ENCODE results near the gene BMPR1B. TPM values are rescaled to one million over a fixed set of nuclear protein-coding genes. Genes with fewer than 3 reads are reported as not detected.

The BMPR1B gene
- total RNA-seq, 1 experiment from 2014 or later, result 0.42 TPM

- H3K27me3 ChIP-seq (ENCODE audit: control insufficient read depth, insufficient read depth, low read length), result no peaks in the 10 kb centered on the region
- H3K36me3 ChIP-seq (replicated peaks; ENCODE audit: control insufficient read depth, insufficient read depth, low read length), result no peaks in the 10 kb centered on the region
- no peak overlapping the region for H3K4me3 ChIP-seq (ENCODE audit: insufficient read depth, low read depth, low read length)
- no peak for DNase-seq
Observed at GRCh38 chr4:94743838-94744237, 13.9 kb upstream of the BMPR1B start.

DNA sequence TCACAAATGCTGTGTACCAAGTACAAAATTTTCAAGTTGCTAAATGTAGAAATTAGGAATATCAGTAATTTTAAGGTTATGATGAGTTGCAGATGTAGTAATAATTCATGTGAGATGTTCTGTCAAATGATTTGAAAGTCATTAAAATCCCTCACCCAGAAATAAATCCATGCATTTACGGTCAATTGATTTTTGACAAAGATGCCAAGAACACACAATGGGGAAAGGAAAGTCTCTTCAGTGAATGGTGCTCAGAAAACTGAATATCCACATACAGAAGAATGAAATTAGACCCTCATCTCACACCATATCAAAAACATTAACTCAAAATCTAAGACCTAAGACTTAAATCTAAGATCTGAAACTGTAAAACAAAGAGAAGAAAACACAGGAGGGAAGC, 12.9 kb upstream of the BMPR1B start:
- H3K27me3 ChIP-seq (ENCODE audit: control insufficient read depth, insufficient read depth, low read length), result no peaks in the 10 kb centered on the region
- no peak for DNase-seq
- H3K36me3 ChIP-seq (replicated peaks; ENCODE audit: control insufficient read depth, insufficient read depth, low read length), result no peaks in the 10 kb centered on the region
- H3K4me3 ChIP-seq (ENCODE audit: insufficient read depth, low read depth, low read length), result no peak overlapping the region

DNA sequence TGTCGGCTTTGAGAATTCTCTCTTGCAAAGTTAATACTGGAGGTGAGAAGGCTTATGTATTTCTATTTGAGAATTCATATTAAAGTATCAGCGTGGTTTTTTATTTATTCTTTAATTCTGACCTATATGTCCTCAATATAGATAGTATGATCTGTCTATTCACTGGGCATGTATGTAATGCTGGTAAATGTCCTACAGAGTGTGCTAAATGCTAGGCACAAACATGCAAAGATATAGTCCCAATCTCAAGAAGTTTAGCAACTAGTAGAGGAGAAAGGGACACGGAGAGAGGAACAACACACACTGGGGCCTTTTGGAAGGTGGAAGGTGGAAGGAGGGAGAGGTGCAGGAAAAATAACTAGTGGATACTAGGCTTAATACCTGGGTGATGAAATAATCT, 11.0 kb upstream of the BMPR1B start:
- H3K4me3 ChIP-seq (ENCODE audit: insufficient read depth, low read depth, low read length), result no peak overlapping the region
- H3K27me3 ChIP-seq (ENCODE audit: control insufficient read depth, insufficient read depth, low read length), result no peaks in the 10 kb centered on the region
- H3K36me3 ChIP-seq (replicated peaks; ENCODE audit: control insufficient read depth, insufficient read depth, low read length), result no peaks in the 10 kb centered on the region
- DNase-seq, result no peak

DNA sequence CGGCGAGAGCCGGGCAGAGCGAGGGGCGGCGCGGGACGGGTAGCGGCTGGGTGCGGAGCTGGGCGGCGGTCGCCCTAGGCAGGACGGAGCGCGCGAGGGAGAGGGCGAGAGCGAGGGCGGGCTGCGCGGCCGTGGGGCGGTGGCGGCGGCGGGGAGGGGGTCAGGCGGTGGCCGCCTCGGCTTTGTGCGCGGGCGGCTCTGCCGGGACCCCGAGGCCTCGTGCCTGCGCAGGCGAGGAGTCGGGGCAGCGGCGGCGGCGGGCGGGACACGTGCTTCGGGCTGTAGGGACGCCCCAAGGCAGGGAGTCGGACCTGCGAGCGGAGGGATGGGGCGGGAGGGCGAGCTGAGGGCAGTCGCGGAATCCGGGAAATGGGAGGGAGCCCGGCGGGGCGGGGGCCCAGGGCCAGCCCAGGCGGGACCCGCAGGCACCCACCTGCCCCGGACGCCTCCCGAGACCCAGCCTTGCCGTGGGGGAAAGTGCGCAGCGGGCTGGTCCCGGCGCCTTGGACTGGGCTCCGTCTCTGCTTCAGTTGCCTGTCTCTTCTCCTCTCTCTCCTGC, 465 bp downstream of the BMPR1B start:
- no peaks in the 10 kb centered on the region for H3K36me3 ChIP-seq (replicated peaks; ENCODE audit: control insufficient read depth, insufficient read depth, low read length)
- DNase-seq, result peak; percentile 85
- peak overlapping the region; percentile 68 for H3K4me3 ChIP-seq (ENCODE audit: insufficient read depth, low read depth, low read length)
- H3K27me3 ChIP-seq (ENCODE audit: control insufficient read depth, insufficient read depth, low read length), result peaks cover 44% of the 10 kb centered on the region

- Histone ChIP-seq H3K4me3 (ENCODE audit: insufficient read depth, low read depth, low read length) (peak overlapping the region; percentile 68), H3K36me3 (replicated peaks; ENCODE audit: control insufficient read depth, insufficient read depth, low read length) (no peaks in the 10 kb centered on the region), H3K27me3 (ENCODE audit: control insufficient read depth, insufficient read depth, low read length) (peaks cover 44% of the 10 kb centered on the region)
- peak; percentile 30 for DNase-seq
Observed at GRCh38 chr4:94758700-94759399, 1.1 kb downstream of the BMPR1B start.

DNA sequence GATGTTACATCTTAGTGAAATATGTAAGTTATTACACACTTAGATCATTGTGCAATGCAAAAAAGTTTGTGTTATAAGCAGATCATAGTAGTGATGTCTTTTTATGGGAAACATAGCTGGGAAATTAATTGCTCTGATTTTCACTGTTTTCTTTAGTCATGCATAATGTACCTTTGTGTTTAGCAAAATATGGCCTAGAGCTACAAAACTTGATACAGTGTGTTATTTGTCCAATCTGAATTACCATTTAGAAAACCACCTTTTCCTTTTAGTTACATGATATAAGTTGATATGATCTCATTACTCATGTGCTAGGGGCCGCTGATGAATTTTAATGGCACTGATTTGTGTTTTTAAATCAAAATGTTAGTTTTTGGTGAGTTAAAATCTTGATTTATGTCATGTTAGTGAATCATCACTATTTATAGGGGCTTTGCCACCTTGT, 2.0 kb downstream of the BMPR1B start:
- Histone ChIP-seq H3K36me3 (replicated peaks; ENCODE audit: control insufficient read depth, insufficient read depth, low read length) (no peaks in the 10 kb centered on the region), H3K27me3 (ENCODE audit: control insufficient read depth, insufficient read depth, low read length) (peaks cover 44% of the 10 kb centered on the region), H3K4me3 (ENCODE audit: insufficient read depth, low read depth, low read length) (no peak overlapping the region)
- DNase-seq, result no peak

- Histone ChIP-seq H3K4me3 (ENCODE audit: insufficient read depth, low read depth, low read length) (no peak overlapping the region), H3K27me3 (ENCODE audit: control insufficient read depth, insufficient read depth, low read length) (peaks cover 23% of the 10 kb centered on the region), H3K36me3 (replicated peaks; ENCODE audit: control insufficient read depth, insufficient read depth, low read length) (no peaks in the 10 kb centered on the region)
- no peak for DNase-seq
Observed at GRCh38 chr4:94762326-94762725, 4.6 kb downstream of the BMPR1B start.

DNA sequence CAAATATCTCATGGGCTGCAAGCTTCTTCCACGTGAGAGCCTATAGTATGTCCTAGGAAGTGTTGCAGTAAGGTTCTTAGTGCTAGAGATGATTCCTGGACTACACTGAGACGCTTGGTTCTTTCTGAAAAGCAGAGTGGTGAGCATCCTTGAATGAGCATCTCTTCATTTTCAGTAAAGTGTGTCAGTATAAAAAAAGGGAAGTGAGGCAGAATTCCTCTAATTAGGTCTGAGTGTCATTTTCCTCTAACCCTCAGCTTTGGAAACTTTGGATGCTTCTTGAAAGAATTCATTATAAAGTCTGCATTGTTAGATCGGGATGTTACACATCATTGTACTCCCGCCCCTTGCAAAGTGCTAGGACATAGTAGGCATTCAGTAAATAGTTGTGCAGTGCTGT, 5.2 kb downstream of the BMPR1B start:
- Histone ChIP-seq H3K27me3 (ENCODE audit: control insufficient read depth, insufficient read depth, low read length) (peaks cover 20% of the 10 kb centered on the region), H3K4me3 (ENCODE audit: insufficient read depth, low read depth, low read length) (no peak overlapping the region), H3K36me3 (replicated peaks; ENCODE audit: control insufficient read depth, insufficient read depth, low read length) (no peaks in the 10 kb centered on the region)
- no peak for DNase-seq

- Histone ChIP-seq H3K27me3 (ENCODE audit: control insufficient read depth, insufficient read depth, low read length) (peaks cover 17% of the 10 kb centered on the region), H3K4me3 (ENCODE audit: insufficient read depth, low read depth, low read length) (no peak overlapping the region), H3K36me3 (replicated peaks; ENCODE audit: control insufficient read depth, insufficient read depth, low read length) (no peaks in the 10 kb centered on the region)
- no peak for DNase-seq
Observed at GRCh38 chr4:94763500-94763899, 5.7 kb downstream of the BMPR1B start.

DNA sequence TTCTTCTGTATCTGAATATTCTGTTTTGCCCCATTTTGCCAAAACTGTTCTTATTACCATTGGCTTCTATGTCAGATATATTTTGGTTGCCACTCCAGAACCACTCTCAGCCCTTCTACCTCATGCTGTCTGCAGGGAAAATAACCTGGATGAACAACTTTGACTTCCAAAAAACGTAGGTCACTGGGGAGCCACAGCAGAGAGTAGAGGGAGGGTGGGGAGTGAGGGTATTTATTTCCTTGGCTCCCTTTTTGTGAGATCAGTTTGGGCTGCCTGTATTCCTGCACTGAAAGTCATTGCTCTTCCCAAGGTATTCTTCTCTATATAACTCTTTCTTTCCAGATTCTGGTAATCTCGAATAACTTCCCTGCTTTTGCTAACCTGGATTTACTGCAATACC, 6.3 kb downstream of the BMPR1B start:
- Histone ChIP-seq H3K27me3 (ENCODE audit: control insufficient read depth, insufficient read depth, low read length) (peaks cover 11% of the 10 kb centered on the region), H3K4me3 (ENCODE audit: insufficient read depth, low read depth, low read length) (no peak overlapping the region), H3K36me3 (replicated peaks; ENCODE audit: control insufficient read depth, insufficient read depth, low read length) (no peaks in the 10 kb centered on the region)
- DNase-seq, result no peak

GRCh38 chr4:94765174-94765573, 7.4 kb downstream of the BMPR1B start:
- no peak for DNase-seq
- H3K36me3 ChIP-seq (replicated peaks; ENCODE audit: control insufficient read depth, insufficient read depth, low read length), result no peaks in the 10 kb centered on the region
- H3K4me3 ChIP-seq (ENCODE audit: insufficient read depth, low read depth, low read length), result no peak overlapping the region
- H3K27me3 ChIP-seq (ENCODE audit: control insufficient read depth, insufficient read depth, low read length), result peaks cover 2% of the 10 kb centered on the region; the same call in 1 of the 2 replicates

DNA sequence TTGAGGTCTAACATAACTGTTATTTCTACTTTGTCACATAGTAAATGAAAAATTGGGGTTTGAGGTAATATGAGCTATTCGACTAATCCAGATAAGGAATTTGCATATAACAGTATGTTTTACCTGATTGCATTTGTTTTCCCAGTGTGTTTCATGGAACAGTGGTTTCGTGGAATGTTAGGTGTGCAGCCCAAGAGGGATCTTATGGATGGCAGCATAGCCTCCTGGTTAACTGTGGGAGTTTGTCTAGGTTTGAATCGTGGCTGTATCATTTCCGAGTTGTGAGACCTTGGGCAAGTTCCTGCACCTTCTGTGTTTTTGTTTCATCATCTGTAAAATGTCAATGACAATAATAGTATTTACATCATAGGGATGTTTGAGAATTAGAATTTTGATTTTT, 7.9 kb downstream of the BMPR1B start:
- H3K36me3 ChIP-seq (replicated peaks; ENCODE audit: control insufficient read depth, insufficient read depth, low read length), result no peaks in the 10 kb centered on the region
- no peak overlapping the region for H3K4me3 ChIP-seq (ENCODE audit: insufficient read depth, low read depth, low read length)
- DNase-seq, result no peak
- H3K27me3 ChIP-seq (ENCODE audit: control insufficient read depth, insufficient read depth, low read length), result no peaks in the 10 kb centered on the region; the same call in 1 of the 2 replicates

- no peak overlapping the region for H3K4me3 ChIP-seq (ENCODE audit: insufficient read depth, low read depth, low read length)
- H3K27me3 ChIP-seq (ENCODE audit: control insufficient read depth, insufficient read depth, low read length), result no peaks in the 10 kb centered on the region
- H3K36me3 ChIP-seq (replicated peaks; ENCODE audit: control insufficient read depth, insufficient read depth, low read length), result no peaks in the 10 kb centered on the region
- no peak for DNase-seq
Observed at GRCh38 chr4:94766856-94767255, 9.1 kb downstream of the BMPR1B start.

DNA sequence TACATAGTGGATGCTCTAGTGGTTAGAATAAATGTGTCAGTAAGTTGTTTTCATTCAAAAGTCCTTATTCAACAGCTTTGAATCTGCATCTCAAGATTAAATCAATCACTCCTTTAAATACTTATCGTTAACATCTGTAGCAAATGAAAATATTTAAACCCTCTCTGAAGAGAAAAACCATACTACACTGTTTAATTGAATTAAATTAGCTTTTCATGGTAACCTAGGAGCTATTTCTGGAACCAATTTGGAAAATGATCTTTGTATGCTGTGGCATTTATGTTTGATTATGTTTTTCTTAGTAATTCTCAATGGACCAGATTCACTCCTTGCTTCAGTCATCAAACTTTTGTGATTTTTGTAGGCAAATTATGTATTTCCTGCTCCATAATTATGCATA, 9.7 kb downstream of the BMPR1B start:
- Histone ChIP-seq H3K36me3 (replicated peaks; ENCODE audit: control insufficient read depth, insufficient read depth, low read length) (no peaks in the 10 kb centered on the region), H3K4me3 (ENCODE audit: insufficient read depth, low read depth, low read length) (no peak overlapping the region), H3K27me3 (ENCODE audit: control insufficient read depth, insufficient read depth, low read length) (no peaks in the 10 kb centered on the region)
- no peak for DNase-seq

GRCh38 chr4:94782707-94783106, 25.0 kb downstream of the BMPR1B start:
- Histone ChIP-seq H3K4me3 (ENCODE audit: insufficient read depth, low read depth, low read length) (no peak overlapping the region), H3K36me3 (replicated peaks; ENCODE audit: control insufficient read depth, insufficient read depth, low read length) (no peaks in the 10 kb centered on the region), H3K27me3 (ENCODE audit: control insufficient read depth, insufficient read depth, low read length) (no peaks in the 10 kb centered on the region)
- DNase-seq, result no peak
